GM18502 (cell line): ENCODE data around the gene ATAD1.
"Not testable (repeated sequence)": the region's sequence is repeated elsewhere in the genome, so short reads cannot be mapped to it uniquely, and the experiment has no call there.

Source experiments
- ATAC-seq: cut with Tn5 transposase; IDR thresholded peaks from one replicate; pipeline ENCODE4 v1.9.1; 2021; ENCODE audit warnings: mild to moderate bottlenecking; ENCODE audit not compliant: unreplicated experiment, poor library complexity

ATAD1 gene, protein sequence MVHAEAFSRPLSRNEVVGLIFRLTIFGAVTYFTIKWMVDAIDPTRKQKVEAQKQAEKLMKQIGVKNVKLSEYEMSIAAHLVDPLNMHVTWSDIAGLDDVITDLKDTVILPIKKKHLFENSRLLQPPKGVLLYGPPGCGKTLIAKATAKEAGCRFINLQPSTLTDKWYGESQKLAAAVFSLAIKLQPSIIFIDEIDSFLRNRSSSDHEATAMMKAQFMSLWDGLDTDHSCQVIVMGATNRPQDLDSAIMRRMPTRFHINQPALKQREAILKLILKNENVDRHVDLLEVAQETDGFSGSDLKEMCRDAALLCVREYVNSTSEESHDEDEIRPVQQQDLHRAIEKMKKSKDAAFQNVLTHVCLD

DNA sequence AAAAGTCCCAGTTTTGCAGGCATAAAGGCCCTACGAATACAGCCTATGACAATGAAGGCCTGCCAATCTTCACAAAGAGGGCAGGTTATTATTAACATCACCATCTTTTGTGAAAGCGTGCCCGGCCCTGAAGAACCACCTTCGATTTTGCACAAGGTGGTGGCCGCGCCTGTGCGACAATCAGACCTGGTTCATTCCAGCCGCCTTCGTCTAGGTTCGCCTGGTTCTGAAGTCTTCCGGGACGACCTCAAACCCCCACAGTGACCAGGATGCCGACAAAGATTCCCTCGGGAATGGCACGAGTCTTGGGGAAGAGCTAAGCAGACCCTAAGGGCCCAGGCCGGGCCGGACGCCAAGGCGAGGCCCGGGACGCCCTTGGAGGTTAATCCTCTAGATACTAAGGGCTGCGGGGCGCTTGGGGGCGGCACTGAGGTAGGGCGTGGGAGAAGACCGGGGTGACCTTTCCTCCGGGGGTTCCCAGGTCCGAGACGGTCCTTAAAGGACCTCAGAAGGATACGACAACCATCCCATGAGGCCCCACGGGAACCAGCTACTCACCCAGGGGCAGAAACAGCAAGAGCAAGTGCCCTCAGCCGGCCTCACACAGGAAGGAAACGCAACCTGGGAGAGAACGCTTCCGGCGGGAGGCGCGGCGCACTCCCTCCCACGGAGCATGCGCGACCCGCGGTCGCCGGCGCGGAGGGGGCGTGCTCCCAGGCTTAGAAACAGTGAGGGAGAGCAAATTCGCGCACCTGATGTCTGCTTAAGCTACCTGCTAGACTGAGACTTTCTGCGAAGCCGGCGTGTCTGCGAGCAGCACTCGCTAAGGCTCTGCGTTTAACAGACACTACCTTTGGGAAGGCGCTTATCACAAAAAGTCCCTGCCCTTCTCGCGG is at the start of gene ATAD1:
Gene ATAD1, minus strand, starts transcription at position 618 of the 896 bp plus-strand sequence. CDS start 3,627 bp downstream, outside the sequence.
- peak; percentile 74 for ATAC-seq

GRCh38 chr10:87867453-87867852 is 49.4 kb upstream of the ATAD1 start:
- no peak for ATAC-seq

DNA sequence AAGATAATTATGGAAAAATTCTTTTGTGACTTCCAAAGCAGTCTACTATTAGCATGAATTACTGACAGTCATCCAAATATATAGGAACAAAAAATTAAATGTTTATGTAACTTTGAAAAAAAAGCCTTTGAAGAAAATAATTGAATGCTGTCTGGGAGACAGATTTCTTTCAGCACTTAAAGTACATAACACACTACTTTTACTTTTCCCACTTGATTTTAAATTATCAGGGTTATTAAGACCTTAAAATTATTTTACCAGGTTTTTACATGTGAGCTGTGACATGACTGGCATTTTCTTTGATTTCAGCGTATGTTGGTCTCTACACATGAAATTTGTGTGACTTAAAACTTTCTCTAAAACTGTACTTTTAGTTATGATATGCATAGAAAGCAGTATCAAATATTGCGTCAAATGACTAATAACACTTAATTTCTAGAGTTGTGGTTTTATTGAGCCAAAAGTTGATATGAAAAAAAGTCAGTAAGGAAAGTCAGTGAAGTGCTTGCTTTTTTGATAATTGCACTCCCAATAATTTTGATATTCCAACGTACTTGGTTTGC is 48.5 kb upstream of the ATAD1 start:
- ATAC-seq: no peak

GRCh38 chr10:87865241-87865881 is 47.3 kb upstream of the ATAD1 start:
- ATAC-seq: no peak

GRCh38 chr10:87864496-87865059 is 46.6 kb upstream of the ATAD1 start:
- no peak for ATAC-seq

GRCh38 chr10:87863951-87864495 is 46.0 kb upstream of the ATAD1 start:
- ATAC-seq: not testable (repeated sequence)

DNA sequence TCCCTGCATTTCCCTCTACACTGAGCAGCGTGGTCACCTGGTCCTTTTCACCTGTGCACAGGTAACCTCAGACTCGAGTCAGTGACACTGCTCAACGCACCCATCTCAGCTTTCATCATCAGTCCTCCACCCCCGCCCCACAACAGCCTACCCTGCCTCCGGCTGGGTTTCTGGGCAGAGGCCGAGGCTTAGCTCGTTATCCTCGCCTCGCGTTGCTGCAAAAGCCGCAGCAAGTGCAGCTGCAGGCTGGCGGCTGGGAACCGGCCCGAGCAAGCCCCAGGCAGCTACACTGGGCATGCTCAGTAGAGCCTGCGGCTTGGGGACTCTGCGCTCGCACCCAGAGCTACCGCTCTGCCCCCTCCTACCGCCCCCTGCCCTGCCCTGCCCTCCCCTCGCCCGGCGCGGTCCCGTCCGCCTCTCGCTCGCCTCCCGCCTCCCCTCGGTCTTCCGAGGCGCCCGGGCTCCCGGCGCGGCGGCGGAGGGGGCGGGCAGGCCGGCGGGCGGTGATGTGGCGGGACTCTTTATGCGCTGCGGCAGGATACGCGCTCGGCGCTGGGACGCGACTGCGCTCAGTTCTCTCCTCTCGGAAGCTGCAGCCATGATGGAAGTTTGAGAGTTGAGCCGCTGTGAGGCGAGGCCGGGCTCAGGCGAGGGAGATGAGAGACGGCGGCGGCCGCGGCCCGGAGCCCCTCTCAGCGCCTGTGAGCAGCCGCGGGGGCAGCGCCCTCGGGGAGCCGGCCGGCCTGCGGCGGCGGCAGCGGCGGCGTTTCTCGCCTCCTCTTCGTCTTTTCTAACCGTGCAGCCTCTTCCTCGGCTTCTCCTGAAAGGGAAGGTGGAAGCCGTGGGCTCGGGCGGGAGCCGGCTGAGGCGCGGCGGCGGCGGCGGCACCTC is 45.3 kb upstream of the ATAD1 start, which contains the start of the genes KLLN and PTEN:
Gene KLLN, minus strand, starts transcription at position 481 of the 891 bp plus-strand sequence. CDS start 1,046 bp downstream, outside the sequence.
Gene PTEN, plus strand, starts transcription at position 573 of the 891 bp plus-strand sequence. CDS start 845 bp downstream, outside the sequence.
- ATAC-seq: peak; percentile 42

GRCh38 chr10:87862679-87863052 is 44.6 kb upstream of the ATAD1 start:
- peak; percentile 14 for ATAC-seq

DNA sequence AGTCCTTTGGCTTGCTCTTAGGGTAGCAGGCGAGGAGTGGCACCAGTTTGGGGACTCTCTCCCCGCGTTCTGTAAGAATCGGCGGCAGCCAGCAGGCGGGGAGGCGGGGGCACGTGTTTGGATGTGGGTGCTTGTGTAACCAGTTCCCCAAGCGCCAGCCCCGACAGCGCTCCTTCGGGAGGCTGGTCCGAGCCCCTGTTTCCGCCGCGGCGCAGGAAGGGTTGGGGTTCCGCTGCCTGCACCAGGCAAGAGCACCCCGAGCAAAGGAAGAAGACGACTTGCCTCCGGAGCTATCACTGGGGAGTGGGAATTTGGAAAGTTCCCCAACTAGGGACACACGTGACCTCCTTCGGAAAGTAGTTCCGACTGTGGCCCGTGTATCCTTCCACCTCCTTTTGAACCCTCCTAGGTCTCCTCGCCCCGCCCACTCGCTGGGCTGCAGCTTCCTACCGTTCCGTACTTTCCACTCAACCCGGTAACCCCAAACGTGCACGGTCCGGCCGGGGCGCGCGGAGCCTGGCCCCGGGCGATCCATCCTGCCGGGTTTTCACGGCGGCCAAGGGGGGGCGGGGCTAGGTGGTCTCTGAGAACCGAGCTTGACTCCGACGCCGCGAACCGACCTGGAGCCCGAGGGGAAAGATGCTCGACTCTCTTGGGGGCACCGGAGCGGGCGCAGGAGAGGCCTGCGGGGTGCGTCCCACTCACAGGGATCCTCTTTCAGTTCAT is 44.1 kb upstream of the ATAD1 start:
- peak; percentile 59 for ATAC-seq

DNA sequence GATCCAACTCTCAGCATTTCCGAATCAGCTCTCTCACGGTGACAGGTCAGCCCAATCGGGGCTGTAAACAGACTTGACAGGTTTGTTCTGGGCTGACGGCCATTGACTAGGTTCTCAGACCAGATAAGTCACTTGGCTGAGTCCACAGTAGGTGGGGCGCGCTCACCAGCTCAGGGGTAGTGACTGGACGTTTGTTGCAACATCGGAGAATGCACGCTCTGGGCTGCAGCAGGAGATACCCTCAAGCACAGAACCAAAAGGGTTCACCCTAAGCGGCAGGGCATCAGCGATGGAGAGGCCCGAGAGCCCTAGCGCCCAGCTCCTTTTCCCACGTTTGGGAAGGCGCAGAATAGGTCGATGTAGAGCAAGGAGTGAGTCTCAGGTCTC is 43.5 kb upstream of the ATAD1 start:
- peak; percentile 23 for ATAC-seq

DNA sequence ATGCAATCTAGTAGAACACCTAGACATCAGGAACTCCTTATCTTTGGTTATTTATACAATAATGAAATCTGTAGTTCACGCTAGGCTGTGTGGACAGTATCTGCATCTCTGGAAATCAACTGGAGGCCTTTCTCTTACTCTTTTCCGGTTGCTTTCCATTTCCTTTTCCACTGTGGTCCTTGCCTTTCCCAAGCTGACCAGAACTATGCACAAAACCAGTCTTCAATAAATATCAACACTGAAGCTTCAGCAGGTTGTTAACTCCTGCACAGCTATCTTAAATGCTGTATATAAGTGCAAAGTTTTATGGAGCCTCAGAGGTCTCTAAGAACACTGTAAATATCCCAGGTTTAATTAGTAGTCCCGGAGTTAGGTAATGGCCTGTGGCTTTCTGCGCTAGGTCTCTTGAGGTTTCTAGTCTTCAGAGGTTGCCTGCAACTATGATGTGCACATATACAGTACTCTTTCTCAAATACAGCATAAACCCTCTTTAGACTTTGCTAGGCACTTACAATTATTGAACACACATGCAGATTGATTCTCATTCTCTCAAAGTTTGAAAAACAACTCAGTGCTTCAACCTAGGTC is 42.9 kb upstream of the ATAD1 start:
- no peak for ATAC-seq

GRCh38 chr10:87860156-87860795 is 42.2 kb upstream of the ATAD1 start:
- ATAC-seq: no peak

- ATAC-seq: not testable (repeated sequence)
These were observed 37.6 kb upstream of the ATAD1 start for GRCh38 chr10:87855665-87856064.

DNA sequence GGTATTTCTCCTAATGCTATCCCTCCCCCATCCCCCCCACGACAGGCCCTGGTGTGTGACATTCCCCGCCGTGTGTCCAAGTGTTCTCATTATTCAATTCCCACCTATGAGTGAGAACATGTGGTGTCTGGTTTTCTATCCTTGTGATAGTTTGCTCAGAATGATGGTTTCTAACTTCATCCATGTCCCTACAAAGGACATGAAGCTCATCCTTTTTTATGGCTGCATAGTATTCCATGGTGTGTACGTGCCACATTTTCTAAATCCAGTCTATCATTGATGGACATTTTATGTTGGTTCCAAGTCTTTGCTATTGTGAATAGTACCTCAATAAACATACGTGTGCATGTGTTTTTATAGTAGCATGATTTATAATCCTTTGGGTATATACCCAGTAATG is 37.2 kb upstream of the ATAD1 start:
- ATAC-seq: not testable (repeated sequence)

DNA sequence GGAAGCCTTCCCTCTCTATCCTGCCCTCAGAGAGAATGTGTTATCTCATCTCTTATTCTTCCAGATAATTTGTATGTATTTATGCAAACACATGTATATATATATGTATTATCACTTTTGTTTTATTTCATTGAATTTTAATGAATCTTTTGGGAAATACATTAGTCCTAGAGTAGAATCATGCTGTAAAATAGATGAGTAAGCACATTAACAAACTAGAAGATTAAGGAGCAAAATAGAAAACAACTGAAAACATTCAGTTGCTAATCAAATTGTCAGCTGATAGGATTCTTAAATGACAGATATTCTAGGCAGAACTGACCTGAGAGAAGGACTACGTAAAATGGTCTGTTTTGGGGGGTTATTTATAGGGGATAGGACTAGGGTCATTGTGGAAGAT is 34.1 kb upstream of the ATAD1 start:
- ATAC-seq: no peak

- ATAC-seq: no peak
These were observed 32.7 kb upstream of the ATAD1 start for GRCh38 chr10:87850742-87851205.

DNA sequence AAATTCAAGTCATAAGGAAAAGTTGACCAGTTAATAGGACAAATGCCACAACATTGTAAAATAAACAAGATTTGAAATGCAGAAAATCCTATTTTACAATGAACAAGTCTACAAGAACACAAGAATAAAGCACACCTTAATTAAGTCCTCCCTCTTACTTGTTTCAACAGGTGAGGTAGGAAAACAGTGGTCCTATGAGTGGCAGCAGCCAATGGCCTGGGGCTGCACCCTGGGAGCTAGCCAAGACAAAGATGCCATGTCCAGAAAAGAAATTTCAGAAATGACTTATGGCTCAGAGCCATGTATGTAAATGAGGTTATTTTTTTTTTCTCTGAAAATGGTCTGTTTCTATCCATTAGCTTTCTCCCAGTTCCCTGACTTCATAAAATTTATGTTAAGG is 31.0 kb upstream of the ATAD1 start:
- ATAC-seq: no peak
